Measurements from ENCODE around the gene CCL11. TPM values are rescaled to one million over a fixed set of nuclear protein-coding genes. Genes with fewer than 3 reads are reported as not detected.

The CCL11 gene
- polyA plus RNA-seq (2013, experiment 1 of 2) = not detected
- not detected for polyA plus RNA-seq (2013, experiment 2 of 2)

GRCh38 chr17:34285286-34285792 lies at the start of gene CCL11:
Gene CCL11, plus strand, starts transcription at chr17:34285742. Its CDS starts 67 bp downstream, at chr17:34285809.
- no peaks in the 10 kb centered on the region for H3K4me1 ChIP-seq (ENCODE audit: control insufficient read depth, insufficient read depth, low read length, poor library complexity, severe bottlenecking)
- H3K27ac ChIP-seq (ENCODE audit: low read depth, low read length, severe bottlenecking) = no peak within 1 kb of the TSS
- no peaks in the 10 kb centered on the region for H3K9me3 ChIP-seq (ENCODE audit: control insufficient read depth, low read length)
- 81 to 85% methylated on average over 3 of the region's 4 CpGs for WGBS, 2 experiments (ENCODE audit: insufficient coverage in 2 of 2)
- H3K4me3 ChIP-seq (ENCODE audit: extremely low read depth, insufficient read depth, low read length, poor library complexity, severe bottlenecking) = no peak within 1 kb of the TSS
- H3K36me3 ChIP-seq (ENCODE audit: control insufficient read depth, insufficient read depth, low read length) = no peaks in the 10 kb centered on the region

- Histone ChIP-seq H3K36me3 (ENCODE audit: control insufficient read depth, insufficient read depth, low read length) (no peaks in the 10 kb centered on the region), H3K9me3 (ENCODE audit: control insufficient read depth, low read length) (no peaks in the 10 kb centered on the region), H3K4me1 (ENCODE audit: control insufficient read depth, insufficient read depth, low read length, poor library complexity, severe bottlenecking) (peaks cover 41% of the 10 kb centered on the region), H3K27ac (ENCODE audit: low read depth, low read length, severe bottlenecking) (no peak overlapping the region), H3K4me3 (ENCODE audit: extremely low read depth, insufficient read depth, low read length, poor library complexity, severe bottlenecking) (no peak overlapping the region)
- WGBS, 2 experiments (ENCODE audit: insufficient coverage in 2 of 2) = 89 to 95% methylated on average over 5 to 6 of the region's 6 CpGs
Observed at GRCh38 chr17:34236281-34236892, 49.2 kb upstream of the CCL11 start.

- WGBS, 2 experiments (ENCODE audit: insufficient coverage in 2 of 2) = 88 to 92% methylated on average over 2 of the region's 3 CpGs
- Histone ChIP-seq H3K4me3 (ENCODE audit: extremely low read depth, insufficient read depth, low read length, poor library complexity, severe bottlenecking) (no peak overlapping the region), H3K4me1 (ENCODE audit: control insufficient read depth, insufficient read depth, low read length, poor library complexity, severe bottlenecking) (peaks cover 41% of the 10 kb centered on the region), H3K36me3 (ENCODE audit: control insufficient read depth, insufficient read depth, low read length) (no peaks in the 10 kb centered on the region), H3K9me3 (ENCODE audit: control insufficient read depth, low read length) (no peaks in the 10 kb centered on the region), H3K27ac (ENCODE audit: low read depth, low read length, severe bottlenecking) (no peak overlapping the region)
Observed at GRCh38 chr17:34237458-34237857, 48.1 kb upstream of the CCL11 start.

- no peak overlapping the region for H3K4me3 ChIP-seq (ENCODE audit: extremely low read depth, insufficient read depth, low read length, poor library complexity, severe bottlenecking)
Observed at GRCh38 chr17:34241062-34241461, 44.5 kb upstream of the CCL11 start.

GRCh38 chr17:34242587-34243363 lies 42.8 kb upstream of the CCL11 start:
- Histone ChIP-seq H3K36me3 (ENCODE audit: control insufficient read depth, insufficient read depth, low read length) (no peaks in the 10 kb centered on the region), H3K4me1 (ENCODE audit: control insufficient read depth, insufficient read depth, low read length, poor library complexity, severe bottlenecking) (peaks cover 9% of the 10 kb centered on the region), H3K4me3 (ENCODE audit: extremely low read depth, insufficient read depth, low read length, poor library complexity, severe bottlenecking) (no peak overlapping the region), H3K9me3 (ENCODE audit: control insufficient read depth, low read length) (no peaks in the 10 kb centered on the region), H3K27ac (ENCODE audit: low read depth, low read length, severe bottlenecking) (no peak overlapping the region)
- WGBS, 2 experiments (ENCODE audit: insufficient coverage in 2 of 2) = 84 to 97% methylated on average over 5 to 6 of the region's 8 CpGs

More at GRCh38 chr17:34241062-34241461, 44.5 kb upstream of the CCL11 start:
- no peaks in the 10 kb centered on the region for H3K9me3 ChIP-seq (ENCODE audit: control insufficient read depth, low read length)
- WGBS, 2 experiments (ENCODE audit: insufficient coverage in 2 of 2) = 79% methylated on average over 3 of the region's 4 CpGs; no CpG with 5 or more reads in 1 of the 2 experiments
- H3K27ac ChIP-seq (ENCODE audit: low read depth, low read length, severe bottlenecking) = no peak overlapping the region
- H3K36me3 ChIP-seq (ENCODE audit: control insufficient read depth, insufficient read depth, low read length) = no peaks in the 10 kb centered on the region
- peaks cover 20% of the 10 kb centered on the region for H3K4me1 ChIP-seq (ENCODE audit: control insufficient read depth, insufficient read depth, low read length, poor library complexity, severe bottlenecking)

GRCh38 chr17:34243364-34244320 lies 41.9 kb upstream of the CCL11 start:
- Histone ChIP-seq H3K27ac (ENCODE audit: low read depth, low read length, severe bottlenecking) (no peak overlapping the region), H3K4me1 (ENCODE audit: control insufficient read depth, insufficient read depth, low read length, poor library complexity, severe bottlenecking) (peaks cover under 1% of the 10 kb centered on the region), H3K36me3 (ENCODE audit: control insufficient read depth, insufficient read depth, low read length) (no peaks in the 10 kb centered on the region), H3K9me3 (ENCODE audit: control insufficient read depth, low read length) (no peaks in the 10 kb centered on the region), H3K4me3 (ENCODE audit: extremely low read depth, insufficient read depth, low read length, poor library complexity, severe bottlenecking) (no peak overlapping the region)
- WGBS, 2 experiments (ENCODE audit: insufficient coverage in 2 of 2) = 90 to 92% methylated on average over 6 to 7 of the region's 7 CpGs

GRCh38 chr17:34245351-34245905 lies 40.1 kb upstream of the CCL11 start:
- no peaks in the 10 kb centered on the region for H3K9me3 ChIP-seq (ENCODE audit: control insufficient read depth, low read length)
- no peak overlapping the region for H3K4me3 ChIP-seq (ENCODE audit: extremely low read depth, insufficient read depth, low read length, poor library complexity, severe bottlenecking)
- no peaks in the 10 kb centered on the region for H3K4me1 ChIP-seq (ENCODE audit: control insufficient read depth, insufficient read depth, low read length, poor library complexity, severe bottlenecking)
- 93% methylated on average over 3 to 5 of the region's 6 CpGs for WGBS, 2 experiments (ENCODE audit: insufficient coverage in 2 of 2)
- H3K27ac ChIP-seq (ENCODE audit: low read depth, low read length, severe bottlenecking) = no peak overlapping the region
- H3K36me3 ChIP-seq (ENCODE audit: control insufficient read depth, insufficient read depth, low read length) = no peaks in the 10 kb centered on the region

- peaks cover 8% of the 10 kb centered on the region for H3K4me1 ChIP-seq (ENCODE audit: control insufficient read depth, insufficient read depth, low read length, poor library complexity, severe bottlenecking)
- H3K27ac ChIP-seq (ENCODE audit: low read depth, low read length, severe bottlenecking) = no peak overlapping the region
- no peaks in the 10 kb centered on the region for H3K36me3 ChIP-seq (ENCODE audit: control insufficient read depth, insufficient read depth, low read length)
- H3K4me3 ChIP-seq (ENCODE audit: extremely low read depth, insufficient read depth, low read length, poor library complexity, severe bottlenecking) = no peak overlapping the region
- H3K9me3 ChIP-seq (ENCODE audit: control insufficient read depth, low read length) = no peaks in the 10 kb centered on the region
- 100% methylated on average over 1 of the region's 1 CpG; no CpG with 5 or more reads in 1 of the 2 experiments for WGBS, 2 experiments (ENCODE audit: insufficient coverage in 2 of 2)
Observed at GRCh38 chr17:34246446-34246845, 39.1 kb upstream of the CCL11 start.

GRCh38 chr17:34246881-34247280 lies 38.7 kb upstream of the CCL11 start:
- H3K36me3 ChIP-seq (ENCODE audit: control insufficient read depth, insufficient read depth, low read length) = no peaks in the 10 kb centered on the region
- WGBS, 2 experiments (ENCODE audit: insufficient coverage in 2 of 2) = 100% methylated on average over 1 of the region's 3 CpGs; no CpG with 5 or more reads in 1 of the 2 experiments
- peaks cover 12% of the 10 kb centered on the region for H3K4me1 ChIP-seq (ENCODE audit: control insufficient read depth, insufficient read depth, low read length, poor library complexity, severe bottlenecking)
- no peak overlapping the region for H3K4me3 ChIP-seq (ENCODE audit: extremely low read depth, insufficient read depth, low read length, poor library complexity, severe bottlenecking)
- no peaks in the 10 kb centered on the region for H3K9me3 ChIP-seq (ENCODE audit: control insufficient read depth, low read length)
- no peak overlapping the region for H3K27ac ChIP-seq (ENCODE audit: low read depth, low read length, severe bottlenecking)

- WGBS, 2 experiments (ENCODE audit: insufficient coverage in 2 of 2) = 90 to 91% methylated on average over 4 to 5 of the region's 6 CpGs
- no peaks in the 10 kb centered on the region for H3K9me3 ChIP-seq (ENCODE audit: control insufficient read depth, low read length)
- H3K4me1 ChIP-seq (ENCODE audit: control insufficient read depth, insufficient read depth, low read length, poor library complexity, severe bottlenecking) = peaks cover 29% of the 10 kb centered on the region
- no peaks in the 10 kb centered on the region for H3K36me3 ChIP-seq (ENCODE audit: control insufficient read depth, insufficient read depth, low read length)
- H3K27ac ChIP-seq (ENCODE audit: low read depth, low read length, severe bottlenecking) = no peak overlapping the region
- H3K4me3 ChIP-seq (ENCODE audit: extremely low read depth, insufficient read depth, low read length, poor library complexity, severe bottlenecking) = no peak overlapping the region
Observed at GRCh38 chr17:34248511-34249024, 37.0 kb upstream of the CCL11 start.

Measured in mesodermal cell (in vitro differentiated cells).